Right ventricle myocardium superior (tissue), 1 donor: ENCODE measurements around the gene PPP6R1. TPM values are rescaled to one million over a fixed set of nuclear protein-coding genes. Genes with fewer than 3 reads are reported as not detected.

ENCODE experiments used
- ATAC-seq: fragments of 200-7000 bp; cut with Tn5 transposase; one replicate; pipeline ENCODE4 v1.9.1; 2020; ENCODE audit warnings: mild to moderate bottlenecking; ENCODE audit not compliant: poor library complexity
- DNase-seq: peaks from one replicate; pipeline ENCODE4 v3.0.0-alpha.2; 2020
- intact Hi-C: fragments of 100-400 bp; cut with DNase I; formaldehyde crosslinking; loops from one replicate; pipeline ENCODE4 v1.11.2; 2022
- total RNA-seq: library from RNA; stranded (reverse); fragmentation: NEBNext Ultra II Directional; extraction: Animal tissue kit (Norgen Biotek cat#: 25700); gene quantifications from one replicate; pipeline ENCODE4 v1.2.1, GENCODE V29; 2021
- donor health status: DM: no; HTN: yes; CAD: no; lungs with severe emphysema.

The PPP6R1 gene
- total RNA-seq, 1 donor from 2014 or later = 37.1 TPM

DNA sequence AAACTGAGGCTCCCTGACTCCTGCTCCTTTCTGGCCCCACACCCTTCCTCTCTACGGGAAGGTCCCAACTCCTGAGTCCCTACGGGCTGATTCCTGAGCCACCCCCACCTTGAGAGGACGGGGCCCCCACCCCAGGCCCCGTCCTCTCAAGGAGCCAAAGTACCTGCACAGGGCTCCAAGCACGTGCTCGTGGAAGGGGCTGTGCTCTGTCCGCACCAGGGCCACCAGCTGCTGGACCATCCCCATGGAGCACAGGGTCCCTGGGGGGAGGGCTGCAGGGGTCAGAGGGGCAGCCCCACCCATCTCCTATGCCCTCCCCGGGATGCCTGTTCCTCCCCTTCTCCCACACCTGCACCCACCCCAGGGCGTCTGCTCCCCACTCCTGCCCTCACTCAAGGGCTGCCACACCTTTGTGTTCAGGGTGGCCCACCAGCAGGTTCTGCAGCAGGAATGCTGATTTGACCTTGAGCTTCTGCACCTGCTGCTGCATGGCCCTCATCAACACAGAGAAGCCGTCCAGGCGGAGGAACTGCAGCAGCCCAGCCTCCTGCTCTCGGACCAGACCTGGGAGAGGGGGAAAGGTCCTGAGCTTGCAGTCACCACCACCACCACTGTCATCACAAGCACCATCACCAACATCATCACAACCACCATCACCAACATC lies 7.0 kb upstream of the PPP6R1 start:
- intact Hi-C loops = no loop called here
- DNase-seq (no peak), ATAC-seq (no peak)

- ATAC-seq (no peak), DNase-seq (no peak)
- intact Hi-C loops = no loop called here
These were observed 6.4 kb upstream of the PPP6R1 start for GRCh38 chr19:55265173-55265572.

DNA sequence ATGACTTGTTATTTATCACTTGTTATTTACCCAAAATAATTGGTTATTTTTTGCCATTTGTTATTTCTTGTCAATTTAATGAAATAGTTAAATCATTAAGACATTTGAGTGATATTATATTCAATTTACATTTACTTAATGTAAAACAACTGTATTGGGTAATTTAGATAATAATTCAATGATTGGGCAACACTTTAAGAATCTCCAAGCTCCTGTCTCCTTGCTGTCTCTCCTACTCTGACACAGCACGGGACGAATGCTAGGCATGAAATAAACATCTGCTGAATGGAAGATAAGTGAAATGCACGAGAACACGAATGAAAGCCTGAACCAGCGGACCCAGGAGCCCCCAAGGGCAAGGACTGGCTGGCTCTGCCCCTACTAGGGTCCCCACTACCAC lies 5.7 kb upstream of the PPP6R1 start:
- intact Hi-C loops = no loop called here
- ATAC-seq (no peak), DNase-seq (no peak)

DNA sequence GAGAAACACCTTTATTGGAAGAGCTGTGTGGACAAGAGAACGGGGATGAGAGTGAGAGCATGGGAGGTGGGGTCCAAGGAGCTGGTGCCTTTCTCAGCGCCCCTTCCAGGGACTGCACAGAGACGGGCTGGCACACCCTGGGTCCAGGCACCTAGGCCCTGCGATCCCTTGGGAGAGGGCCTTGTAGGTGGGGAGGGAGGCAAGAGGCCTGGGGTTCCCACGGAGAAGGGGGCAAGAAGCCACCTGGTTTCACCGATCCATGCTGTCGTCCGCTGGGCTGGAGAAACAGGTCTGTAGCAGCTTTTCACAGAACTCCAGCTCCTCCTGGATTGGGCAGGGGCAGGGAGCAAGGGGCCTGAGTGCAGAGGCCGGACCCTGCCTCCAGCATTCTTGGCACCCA lies 3.5 kb upstream of the PPP6R1 start:
- intact Hi-C loops = no loop called here

GRCh38 chr19:55261671-55262126 lies 2.9 kb upstream of the PPP6R1 start:
- DNase-seq (no peak), ATAC-seq (no peak)
- intact Hi-C loops = no loop called here

More for the DNA sequence above, 3.5 kb upstream of the PPP6R1 start:
- ATAC-seq = no peak
- no peak for DNase-seq

GRCh38 chr19:55259540-55260210 lies 858 bp upstream of the PPP6R1 start:
- intact Hi-C loops = no loop called here
- ATAC-seq = no peak
- no peak for DNase-seq

DNA sequence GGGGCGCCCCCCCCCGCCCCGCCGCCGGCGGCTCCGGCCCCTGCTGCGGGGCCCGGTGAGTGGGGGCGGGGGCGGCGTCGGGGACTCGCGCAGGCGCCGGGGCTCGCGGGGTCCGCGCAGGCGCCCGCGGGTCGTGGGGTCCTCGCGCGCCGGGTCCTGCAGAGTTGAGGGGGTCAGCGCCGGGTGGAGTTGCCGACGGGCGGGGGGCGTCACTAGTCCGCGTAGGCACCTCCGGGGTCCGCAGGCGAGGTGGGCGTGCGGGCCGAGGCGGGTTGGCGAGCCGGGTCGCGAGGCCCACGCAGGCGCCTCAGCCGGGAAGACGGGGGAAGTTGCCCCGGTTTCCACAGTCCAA lies 365 bp downstream of the PPP6R1 start:
- no peak for DNase-seq
- intact Hi-C loops = no loop called here
- peak; percentile 17 for ATAC-seq

GRCh38 chr19:55257461-55258420 lies 1.1 kb downstream of the PPP6R1 start:
- intact Hi-C loops = no loop called here
- no peak for DNase-seq
- ATAC-seq = no peak

- intact Hi-C loops = no loop called here
- no peak for DNase-seq
- no peak for ATAC-seq
These were observed 2.0 kb downstream of the PPP6R1 start for GRCh38 chr19:55256562-55257460.

DNA sequence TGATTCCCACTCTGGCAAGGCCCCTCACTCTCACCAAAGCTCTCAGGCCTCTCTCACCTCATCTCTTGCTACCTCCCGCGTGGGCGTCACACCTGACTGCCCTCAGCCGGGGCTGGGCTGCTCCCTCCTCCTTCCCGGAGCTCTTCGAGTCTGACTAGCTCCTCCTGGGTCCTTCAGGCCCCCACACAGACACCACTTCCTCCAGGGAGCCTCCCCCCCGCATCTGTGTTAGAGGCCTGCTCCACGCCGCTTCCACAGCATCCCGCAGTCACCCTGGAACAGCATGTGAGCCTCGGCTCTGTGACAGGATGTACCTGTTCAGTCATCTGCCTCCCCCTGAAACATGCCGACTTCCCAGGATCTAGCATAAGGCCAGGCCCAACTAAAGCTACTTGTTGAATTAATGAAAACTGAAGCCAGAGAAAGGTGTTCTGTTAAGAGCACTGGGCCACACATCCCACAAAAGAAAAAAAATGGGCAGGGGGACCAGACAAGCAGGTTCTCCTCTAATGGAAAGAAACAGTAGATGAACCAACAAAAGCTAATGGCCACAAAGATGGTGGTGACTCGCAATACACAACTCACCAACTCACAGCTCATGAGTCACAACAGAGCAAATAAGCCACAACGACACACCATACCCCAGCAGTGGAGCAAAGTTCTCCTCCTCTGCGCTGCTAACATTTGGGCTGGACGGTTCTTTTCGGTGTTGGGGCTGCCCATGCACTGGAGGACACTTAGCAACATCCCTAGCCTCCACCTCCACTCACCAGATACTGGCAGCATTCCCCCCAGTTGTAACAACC lies 3.0 kb downstream of the PPP6R1 start:
- intact Hi-C loops = no loop called here
- DNase-seq (no peak), ATAC-seq (no peak)

- intact Hi-C loops = no loop called here
These were observed 4.2 kb downstream of the PPP6R1 start for GRCh38 chr19:55254625-55254977.

GRCh38 chr19:55253842-55254624 lies 4.8 kb downstream of the PPP6R1 start:
- intact Hi-C loops = no loop called here
- no peak for ATAC-seq
- peak; percentile 62 for DNase-seq

More at GRCh38 chr19:55254625-55254977, 4.2 kb downstream of the PPP6R1 start:
- no peak for DNase-seq
- no peak for ATAC-seq

DNA sequence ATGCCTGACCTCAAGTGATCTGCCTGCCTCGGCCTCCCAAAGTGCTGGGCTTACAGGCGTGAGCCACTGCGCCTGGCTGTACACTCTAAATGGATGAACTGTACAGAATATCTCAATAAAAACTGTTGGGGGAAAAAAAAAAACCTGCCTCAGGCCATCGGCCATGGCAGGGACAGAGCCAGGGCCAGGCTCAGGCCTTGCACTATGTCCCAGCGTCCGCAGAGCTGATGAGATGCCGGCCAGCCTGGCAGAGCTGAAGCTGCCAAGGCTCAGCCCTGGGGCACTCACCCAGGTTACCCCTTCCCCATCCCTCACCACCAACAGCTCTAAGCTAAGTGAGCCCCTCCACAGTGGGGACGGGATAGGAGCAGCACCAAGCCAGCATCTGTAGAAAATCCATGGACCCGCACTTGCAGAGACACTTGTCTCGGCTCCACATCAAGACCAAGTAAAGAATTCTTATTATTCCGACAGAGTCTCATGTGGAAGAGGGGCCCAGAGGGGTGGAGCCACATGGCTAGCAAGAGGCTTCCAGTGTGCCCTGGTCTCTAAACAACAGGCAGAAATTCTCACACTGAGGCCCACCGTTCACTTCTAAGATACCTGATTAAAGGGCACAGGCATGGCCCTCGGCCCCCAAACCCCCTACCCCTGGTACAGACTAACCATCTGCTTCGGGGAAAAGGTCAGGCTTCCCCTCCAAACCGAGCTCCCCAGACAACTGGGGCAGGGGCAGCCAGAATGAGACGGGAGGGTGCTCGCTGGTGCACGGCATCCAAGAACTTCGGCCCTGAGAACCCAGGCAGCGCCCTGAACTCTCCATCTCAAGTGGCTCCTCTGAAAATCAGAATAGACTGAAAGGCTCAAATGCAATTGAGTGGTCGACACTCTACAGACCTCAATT lies 5.8 kb downstream of the PPP6R1 start:
- intact Hi-C loops = no loop called here
- DNase-seq = no peak
- ATAC-seq = no peak

DNA sequence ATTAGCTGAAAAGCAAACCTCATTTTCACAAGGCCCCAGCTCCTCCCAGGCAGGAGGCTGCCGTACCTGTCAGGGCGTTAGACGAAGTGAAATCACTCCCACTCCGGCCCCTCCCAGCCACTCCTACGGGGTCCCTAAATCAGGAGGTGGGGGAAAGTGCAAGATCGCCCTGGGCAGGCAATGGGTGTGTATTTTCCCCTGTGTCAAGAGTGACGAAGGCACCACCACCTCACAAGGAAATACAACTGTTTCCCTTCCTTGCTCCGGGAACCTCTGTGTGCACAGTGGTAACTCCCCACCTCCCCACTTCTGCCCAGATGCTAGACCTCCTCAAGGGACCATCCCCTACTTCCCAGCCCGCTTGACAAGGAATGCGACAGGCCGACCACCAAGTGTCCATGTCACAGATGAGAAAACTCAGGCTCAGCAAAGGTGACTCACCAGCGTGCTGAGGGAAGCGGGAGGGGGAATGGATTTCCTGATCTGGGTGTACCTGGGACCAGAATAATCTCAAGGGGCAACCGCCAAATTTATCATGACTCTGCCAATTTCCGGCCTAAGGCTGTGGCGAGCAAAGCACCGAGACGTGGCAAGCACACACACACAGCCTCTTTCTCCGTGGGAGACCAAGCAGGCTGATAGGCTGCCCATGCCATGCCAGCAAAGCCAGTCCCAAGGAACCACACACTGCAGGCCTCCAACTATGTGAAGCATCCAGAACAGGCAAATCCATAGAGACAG lies 7.3 kb downstream of the PPP6R1 start:
- ATAC-seq (no peak), DNase-seq (no peak)
- intact Hi-C loops = no loop called here

DNA sequence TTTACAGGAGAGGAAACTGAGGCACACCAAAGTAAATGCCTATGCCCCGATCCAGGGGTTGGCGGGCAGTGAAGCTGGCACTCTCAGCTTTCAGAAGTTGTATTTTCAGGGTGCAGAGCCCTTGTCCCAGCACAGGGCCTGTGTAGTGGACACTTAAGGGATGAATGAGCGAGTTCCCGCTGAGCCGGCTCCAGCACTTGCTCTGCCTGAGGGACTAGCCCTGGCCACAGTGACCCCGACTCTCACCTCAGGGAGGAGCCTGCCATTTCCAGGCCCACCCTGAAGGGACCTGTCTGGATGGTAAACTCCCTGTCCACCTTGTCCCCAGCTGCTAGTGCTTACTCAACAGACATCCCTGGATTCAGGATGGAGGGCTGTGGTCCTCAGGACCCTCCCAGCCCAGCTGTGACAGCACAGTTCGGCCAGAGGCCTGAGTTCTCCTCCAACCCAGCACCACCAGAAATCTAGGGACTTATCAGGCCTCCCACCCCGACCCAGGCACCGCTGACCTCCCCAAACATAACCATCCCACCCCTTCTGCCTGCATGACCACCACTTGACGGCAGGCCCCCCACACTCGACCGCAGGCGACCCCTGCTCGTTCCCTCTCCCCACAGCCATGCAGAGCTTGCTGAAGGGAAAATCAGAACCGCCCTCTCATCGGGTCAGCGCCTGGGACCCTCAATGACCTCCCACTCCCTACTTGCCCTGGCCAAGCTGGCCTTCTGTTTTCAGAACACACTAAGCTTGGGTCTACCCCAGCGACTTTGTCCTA lies 8.4 kb downstream of the PPP6R1 start:
- DNase-seq (no peak), ATAC-seq (no peak)
- intact Hi-C loops = no loop called here
